Measurements from ENCODE around the gene UBE4B.

The UBE4B gene

DNA sequence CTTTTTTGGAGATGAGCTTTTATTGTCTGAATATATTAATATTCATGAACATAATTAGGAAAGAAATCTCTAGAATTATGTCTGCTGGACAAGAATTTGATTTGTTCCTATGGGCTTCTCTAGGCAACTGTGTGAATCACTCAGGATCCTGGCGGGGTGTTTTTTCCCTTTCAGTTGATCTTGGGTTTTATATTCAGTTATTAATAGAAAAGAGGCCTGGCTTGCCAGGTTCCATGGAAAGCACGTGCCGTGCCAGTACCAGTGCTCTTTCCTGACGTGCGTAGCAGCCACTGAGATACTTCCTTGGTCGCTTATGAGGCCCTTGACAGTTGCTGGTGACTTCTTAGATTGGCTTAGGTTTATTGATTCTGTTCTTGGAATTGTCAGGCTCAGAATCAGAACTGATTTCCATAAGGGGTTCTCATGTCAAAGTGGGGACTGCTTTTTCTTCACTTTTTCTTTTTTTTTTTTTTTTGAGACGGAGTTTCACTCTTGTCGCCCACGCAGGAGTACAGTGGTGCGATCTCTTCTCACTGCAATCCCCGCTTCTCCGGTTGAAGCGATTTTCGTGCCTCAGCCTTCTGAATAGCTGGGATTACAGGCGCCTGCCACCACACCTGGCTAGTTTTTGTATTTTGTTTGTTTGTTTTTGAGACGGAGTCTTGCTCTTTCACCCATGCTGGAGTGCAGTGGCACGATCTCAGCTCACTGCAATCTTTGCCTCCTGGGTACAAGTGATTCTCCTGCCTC is 129.0 kb downstream of the UBE4B start:
- TF ChIP-seq, protein P1, sequence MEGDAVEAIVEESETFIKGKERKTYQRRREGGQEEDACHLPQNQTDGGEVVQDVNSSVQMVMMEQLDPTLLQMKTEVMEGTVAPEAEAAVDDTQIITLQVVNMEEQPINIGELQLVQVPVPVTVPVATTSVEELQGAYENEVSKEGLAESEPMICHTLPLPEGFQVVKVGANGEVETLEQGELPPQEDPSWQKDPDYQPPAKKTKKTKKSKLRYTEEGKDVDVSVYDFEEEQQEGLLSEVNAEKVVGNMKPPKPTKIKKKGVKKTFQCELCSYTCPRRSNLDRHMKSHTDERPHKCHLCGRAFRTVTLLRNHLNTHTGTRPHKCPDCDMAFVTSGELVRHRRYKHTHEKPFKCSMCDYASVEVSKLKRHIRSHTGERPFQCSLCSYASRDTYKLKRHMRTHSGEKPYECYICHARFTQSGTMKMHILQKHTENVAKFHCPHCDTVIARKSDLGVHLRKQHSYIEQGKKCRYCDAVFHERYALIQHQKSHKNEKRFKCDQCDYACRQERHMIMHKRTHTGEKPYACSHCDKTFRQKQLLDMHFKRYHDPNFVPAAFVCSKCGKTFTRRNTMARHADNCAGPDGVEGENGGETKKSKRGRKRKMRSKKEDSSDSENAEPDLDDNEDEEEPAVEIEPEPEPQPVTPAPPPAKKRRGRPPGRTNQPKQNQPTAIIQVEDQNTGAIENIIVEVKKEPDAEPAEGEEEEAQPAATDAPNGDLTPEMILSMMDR (IDR thresholded peaks at IDR 0.05): no peak

DNA sequence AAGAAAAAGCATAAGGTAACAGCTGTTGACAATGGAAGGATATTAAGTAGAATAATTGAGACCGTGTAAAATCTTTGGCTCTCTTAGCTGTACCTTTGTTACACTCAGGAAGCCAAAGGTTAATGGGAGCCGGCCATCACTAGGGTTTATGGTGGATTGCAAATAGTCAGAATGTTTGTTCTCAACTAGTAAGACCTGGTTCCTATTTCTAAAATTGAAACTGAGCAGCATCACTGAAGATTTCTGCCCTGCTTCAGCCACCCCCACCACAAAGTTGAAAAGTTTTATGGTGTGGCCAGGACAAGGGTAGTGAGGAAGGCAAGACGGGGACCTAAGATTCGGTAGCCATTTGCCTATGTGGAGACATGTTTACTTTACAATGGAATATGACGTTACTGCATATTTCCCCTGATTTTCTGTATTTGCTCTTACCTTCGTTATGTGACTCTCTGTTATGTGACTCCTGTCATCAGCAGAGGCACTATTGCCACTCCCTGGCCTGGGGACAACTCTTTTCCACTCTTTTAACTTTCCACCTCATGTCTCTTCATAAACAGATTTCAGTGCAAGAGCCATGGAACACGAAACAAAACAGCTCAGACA is 136.3 kb downstream of the UBE4B start:
- TF ChIP-seq, protein P1 (IDR thresholded peaks at IDR 0.05): no peak

DNA sequence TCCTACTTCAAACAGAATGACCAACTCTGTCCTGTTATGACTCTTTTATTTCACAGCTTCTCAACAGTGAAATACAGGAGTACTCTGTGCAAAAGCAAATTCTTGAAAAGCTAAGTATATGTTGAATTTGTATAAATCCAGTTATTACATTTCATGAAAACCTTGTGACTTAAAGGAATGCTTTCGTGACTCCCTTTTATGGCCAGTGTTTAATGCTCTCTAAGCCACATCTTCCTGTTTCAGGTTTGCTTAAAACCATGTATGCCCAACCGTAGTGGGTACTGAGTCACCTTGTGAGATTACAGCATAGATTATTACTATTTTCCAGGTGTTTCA is 137.4 kb downstream of the UBE4B start:
- TF ChIP-seq, protein P1 (IDR thresholded peaks at IDR 0.05): no peak

DNA sequence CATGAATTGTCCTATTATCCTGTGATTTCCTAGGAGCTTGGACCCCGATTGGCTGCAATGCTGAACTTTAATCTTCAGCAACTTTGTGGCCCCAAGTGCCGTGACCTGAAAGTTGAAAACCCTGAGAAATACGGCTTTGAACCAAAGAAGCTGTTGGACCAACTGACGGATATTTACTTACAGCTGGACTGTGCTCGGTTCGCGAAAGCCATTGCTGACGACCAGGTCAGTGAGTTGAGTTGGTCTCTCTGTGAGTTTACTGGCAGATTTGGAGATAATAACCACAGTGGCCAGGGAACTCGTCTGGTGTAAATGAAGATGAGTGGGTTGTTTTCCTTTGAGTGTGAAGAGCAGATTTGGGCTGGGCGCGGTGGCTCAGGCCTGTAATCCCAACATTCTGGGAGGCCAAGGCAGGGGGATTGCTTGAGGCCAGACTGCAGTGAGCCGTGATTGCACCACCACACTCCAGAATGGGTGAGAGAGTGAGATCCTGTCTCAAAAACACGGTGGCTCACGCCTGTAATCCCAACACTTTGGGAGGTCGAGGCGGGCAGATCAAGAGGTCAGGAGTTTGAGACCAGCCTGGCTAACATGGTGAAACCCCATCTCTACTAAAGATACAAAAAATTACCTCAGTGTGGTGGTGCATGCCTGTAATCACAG is 138.5 kb downstream of the UBE4B start:
- TF ChIP-seq, protein P1 (IDR thresholded peaks at IDR 0.05): no peak

DNA sequence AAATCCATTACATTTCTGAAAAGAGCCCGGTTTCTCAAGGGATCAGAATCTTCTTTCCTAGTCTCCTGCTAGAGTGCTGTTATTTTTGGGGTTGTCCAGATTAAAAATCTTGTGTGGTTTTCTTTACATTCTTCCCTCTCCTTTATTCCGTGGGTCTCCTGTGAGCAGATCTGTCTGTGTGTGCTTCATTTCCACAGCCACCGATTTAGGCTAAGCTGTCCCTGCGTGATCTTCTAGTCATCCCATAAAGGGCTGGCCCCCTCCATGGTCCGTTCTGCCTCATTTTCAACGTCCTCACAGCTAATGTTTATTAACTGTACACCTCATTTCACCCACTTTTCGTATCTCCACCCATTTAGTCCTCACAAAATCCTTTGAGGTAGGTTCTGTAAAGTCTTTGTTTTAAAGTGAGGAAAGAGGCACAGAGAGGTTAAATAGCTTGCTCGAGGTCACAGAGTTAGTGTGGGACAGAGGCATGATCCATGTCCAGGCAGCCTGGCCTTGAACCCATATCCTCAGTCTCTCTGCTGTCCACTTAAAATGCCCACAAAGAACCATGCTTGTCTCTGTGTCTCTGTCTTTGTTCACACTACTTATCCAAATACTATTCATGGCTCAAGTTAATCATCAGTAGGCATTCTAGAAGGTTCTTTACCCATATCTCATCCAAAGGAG is 139.4 kb downstream of the UBE4B start:
- TF ChIP-seq, protein P1 (IDR thresholded peaks at IDR 0.05): no peak

DNA sequence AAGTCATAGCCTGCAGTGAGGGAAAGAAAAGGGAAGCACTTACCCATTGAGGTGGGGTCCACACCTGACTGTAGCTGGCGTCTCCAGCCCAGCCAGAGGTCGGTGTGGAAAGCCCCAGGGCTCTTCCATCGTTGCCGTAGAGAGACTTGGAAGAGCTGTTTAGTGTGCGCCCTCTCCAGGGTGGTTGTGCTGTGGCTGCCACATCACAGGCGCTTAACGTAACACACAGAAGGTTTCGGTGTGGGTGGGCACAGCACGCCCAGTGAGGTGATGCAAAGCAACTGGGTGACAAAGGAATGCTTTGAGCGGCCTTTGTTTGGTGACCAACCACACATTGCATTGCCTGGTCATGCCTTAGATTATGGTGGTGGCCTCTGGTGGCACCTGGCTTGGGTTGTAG is 140.8 kb downstream of the UBE4B start:
- TF ChIP-seq, protein P1 (IDR thresholded peaks at IDR 0.05): no peak

DNA sequence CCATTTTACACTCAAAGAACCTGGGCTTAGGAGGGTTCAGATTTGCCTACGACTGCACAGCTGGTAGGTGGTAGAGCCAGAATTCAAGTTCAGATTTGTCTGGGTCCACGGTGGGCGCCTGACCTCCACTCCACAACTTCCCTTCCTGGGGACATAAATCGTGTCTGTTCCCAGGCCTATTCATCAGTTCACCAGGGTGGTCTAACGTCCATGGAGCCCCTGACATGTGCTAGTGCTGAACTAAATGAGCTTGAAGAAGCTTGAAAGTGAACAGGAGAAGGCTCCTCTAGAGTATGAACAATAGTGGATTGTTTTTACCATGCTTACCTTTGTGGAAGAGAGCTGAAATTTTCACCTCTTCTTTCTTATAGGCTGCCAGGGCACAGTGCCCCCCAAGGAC is 145.1 kb downstream of the UBE4B start:
- TF ChIP-seq, protein P1 (IDR thresholded peaks at IDR 0.05): no peak
